Erythroblast (primary cell): ENCODE measurements around the gene ZNF385B.

Source experiments
- GATA1 ChIP-seq: IDR thresholded peaks from 2 replicates; pipeline ENCODE4 v1.6.1; 2011; ENCODE audit warnings: low read depth, mild to moderate bottlenecking, control low read depth, low read length, moderate library complexity
- POLR2A ChIP-seq: IDR thresholded peaks from 2 replicates; pipeline ENCODE4 v1.6.1; 2011; ENCODE audit warnings: mild to moderate bottlenecking, low read length

GRCh38 chr2:179812501-179812900, 48.9 kb downstream of the ZNF385B start:
- TF ChIP-seq POLR2A: no peak
- no peak for TF ChIP-seq GATA1
